CD14-positive monocyte (primary cell): ENCODE data around the gene MAP2K5. TPM values are rescaled to one million over a fixed set of nuclear protein-coding genes. Genes with fewer than 3 reads are reported as not detected.

Experiments used
- DNase-seq, 3 donors: peaks; one replicate each; pipeline ENCODE4 v3.0.0-alpha.2; 2011 to 2022
- H2AFZ ChIP-seq: 2 replicates; pipeline ENCODE4 v1.6.0; 2012; ENCODE audit warnings: mild to moderate bottlenecking, low read depth, low read length, inconsistent platforms; ENCODE audit not compliant: insufficient read depth, poor library complexity, severe bottlenecking
- H3K27ac ChIP-seq, 2 donors: 1 replicate in 1 of 2; 2 replicates in 1 of 2; pipeline ENCODE4 v1.5.1; 2012 to 2013; ENCODE audit warnings: low read length in 2 of 2, control low read depth in 1 of 2, inconsistent platforms in 1 of 2, low read depth in 1 of 2, mild to moderate bottlenecking in 1 of 2
- H3K27me3 ChIP-seq, 2 donors: one replicate each; pipeline versions ENCODE4 v1.6.0 to v1.6.1; 2011 to 2013; ENCODE audit warnings: low read length in 2 of 2; ENCODE audit not compliant: control insufficient read depth in 2 of 2, insufficient read depth in 2 of 2
- H3K36me3 ChIP-seq, 2 donors: replicated peaks in 1 of 2; 1 replicate in 1 of 2; 2 replicates in 1 of 2; pipeline versions ENCODE4 v1.5.1 to v1.6.1; 2012 to 2013; ENCODE audit warnings: low read length in 2 of 2, control low read depth in 1 of 2, inconsistent platforms in 1 of 2, mild to moderate bottlenecking in 1 of 2; ENCODE audit not compliant: insufficient read depth in 2 of 2, control insufficient read depth in 1 of 2
- H3K4me1 ChIP-seq, 2 donors: 1 replicate in 1 of 2; 2 replicates in 1 of 2; pipeline versions ENCODE4 v1.5.1 to v1.6.1; 2012 to 2013; ENCODE audit warnings: low read length in 2 of 2, control low read depth in 1 of 2, inconsistent platforms in 1 of 2, mild to moderate bottlenecking in 1 of 2, moderate library complexity in 1 of 2; ENCODE audit not compliant: insufficient read depth in 2 of 2, control insufficient read depth in 1 of 2
- H3K4me2 ChIP-seq: replicated peaks from 2 replicates; pipeline ENCODE3; 2012; ENCODE audit warnings: low read length, moderate library complexity, mild to moderate bottlenecking; ENCODE audit not compliant: poor library complexity, severe bottlenecking; ENCODE audit errors: extremely low read depth
- H3K4me3 ChIP-seq, 3 experiments: fragments of 200-600 bp in 1 of 3; sonication (generic) in 1 of 3; replicated peaks in 1 of 3; 1 replicate in 2 of 3; 2 replicates in 1 of 3; pipeline ENCODE4 v1.5.1; 2011 to 2013; ENCODE audit warnings: low read length in 3 of 3, mild to moderate bottlenecking in 3 of 3, control low read depth in 2 of 3, low read depth in 2 of 3, inconsistent platforms in 1 of 3, moderate library complexity in 1 of 3
- H3K79me2 ChIP-seq: 2 replicates; pipeline ENCODE4 v1.6.0; 2012; ENCODE audit warnings: mild to moderate bottlenecking, control low read depth, inconsistent platforms, low read length, moderate library complexity; ENCODE audit not compliant: insufficient read depth
- H3K9ac ChIP-seq: 2 replicates; pipeline ENCODE4 v1.6.0; 2017; ENCODE audit warnings: low read length, mild to moderate bottlenecking; ENCODE audit not compliant: insufficient read depth, poor library complexity, severe bottlenecking
- H3K9me3 ChIP-seq, 2 donors: replicated peaks in 1 of 2; 1 replicate in 1 of 2; 2 replicates in 1 of 2; pipeline versions ENCODE4 v1.5.1 to v1.6.1; 2012 to 2013; ENCODE audit warnings: low read length in 2 of 2, control low read depth in 1 of 2; ENCODE audit not compliant: control insufficient read depth in 1 of 2, insufficient read depth in 1 of 2
- H4K20me1 ChIP-seq: 2 replicates; pipeline ENCODE4 v1.6.0; 2012; ENCODE audit warnings: mild to moderate bottlenecking, low read length, control low read depth, moderate library complexity; ENCODE audit not compliant: insufficient read depth
- H3K27ac Mint-ChIP-seq, 7 donors: one replicate each; pipeline ENCODE4 v1.8.0; 2020; ENCODE audit warnings: mild to moderate bottlenecking in 7 of 7, mixed read lengths in 7 of 7, moderate library complexity in 6 of 7, inconsistent platforms in 2 of 7
- H3K27me3 Mint-ChIP-seq, 3 donors: one replicate each; pipeline ENCODE4 v1.8.0; 2021 to 2022; ENCODE audit warnings: low read depth in 3 of 3, mild to moderate bottlenecking in 3 of 3, mixed read lengths in 3 of 3, moderate library complexity in 3 of 3, inconsistent platforms in 1 of 3
- H3K36me3 Mint-ChIP-seq, 2 donors: one replicate each; pipeline ENCODE4 v1.8.0; 2020; ENCODE audit warnings: mixed read lengths in 2 of 2, inconsistent platforms in 1 of 2, mild to moderate bottlenecking in 1 of 2
- H3K4me1 Mint-ChIP-seq: one replicate; pipeline ENCODE4 v1.8.0; 2020; ENCODE audit warnings: mild to moderate bottlenecking, mixed read lengths
- H3K4me3 Mint-ChIP-seq, 2 donors: one replicate each; pipeline ENCODE4 v1.8.0; 2020; ENCODE audit warnings: mild to moderate bottlenecking in 2 of 2, mixed read lengths in 2 of 2, moderate library complexity in 1 of 2
- H3K9me3 Mint-ChIP-seq, 7 donors: one replicate each; pipeline ENCODE4 v1.8.0; 2020 to 2022; ENCODE audit warnings: mixed read lengths in 7 of 7, mild to moderate bottlenecking in 6 of 7, moderate library complexity in 6 of 7, inconsistent platforms in 2 of 7
- CTCF ChIP-seq: fragments of 200-600 bp; IDR thresholded peaks from one replicate; pipeline ENCODE4 v1.8.0; 2022; ENCODE audit warnings: antibody characterized with exemption, mild to moderate bottlenecking
- WGBS: methylation state at CpG from one replicate; pipeline ENCODE4 v1.1.5; 2013; ENCODE audit warnings: missing lambda C conversion rate; ENCODE audit not compliant: insufficient coverage; 5-methylcytosine and 5-hydroxymethylcytosine counted together
- intact Hi-C, 2 donors: fragments of 100-400 bp; cut with micrococcal nuclease; formaldehyde crosslinking; loops; one replicate each; pipeline versions ENCODE4 v1.15.0 to v1.15.1; 2023
- polyA plus RNA-seq, 3 donors: library from polyadenylated mRNA; depleted of rRNA in 1 of 3; unstranded in 2 of 3; stranded (reverse) in 1 of 3; fragments of 300-500 nt in 2 of 3; fragments of >200 nt in 1 of 3; fragmentation: Illumina TruSeq in 2 of 3; gene quantifications; 1 replicate in 2 of 3; 2 replicates in 1 of 3; pipeline ENCODE4 v1.2.3, GENCODE V29; 2012 to 2021

Gene MAP2K5
- polyA plus RNA-seq, 3 donors: 10.2 to 11.3 (median 10.6) TPM

- Histone ChIP-seq H3K27me3 (no peaks in the 10 kb centered on the region), H3K36me3 (peaks cover 2 to 5% of the 10 kb centered on the region in 2 donors), H2AFZ (no peak overlapping the region), H3K4me3 (no peak overlapping the region), H3K27ac (no peak overlapping the region), H4K20me1 (no peaks in the 10 kb centered on the region), H3K4me2 (no peak overlapping the region), H3K9ac (no peak overlapping the region), H3K79me2 (no peaks in the 10 kb centered on the region), H3K4me1 (no peaks in the 10 kb centered on the region), H3K9me3 (no peaks in the 10 kb centered on the region)
- no peak for DNase-seq
- Mint-ChIP-seq H3K27ac (no peak overlapping the region), H3K4me3 (no peak overlapping the region), H3K27me3 (peaks cover 0 to 4% (median 0%) of the 10 kb centered on the region in 3 donors), H3K9me3 (no peaks in the 10 kb centered on the region), H3K36me3 (peaks cover 13 to 16% of the 10 kb centered on the region in 2 donors), H3K4me1 (no peaks in the 10 kb centered on the region)
- no CpG with 5 or more reads among the region's 2 CpGs for WGBS
- intact Hi-C loops: no loop called here
- TF ChIP-seq CTCF: no peak
Measured at GRCh38 chr15:67608638-67608959, 66.1 kb downstream of the MAP2K5 start.

- Mint-ChIP-seq H3K9me3 (no peaks in the 10 kb centered on the region), H3K36me3 (peaks cover 13 to 16% of the 10 kb centered on the region in 2 donors), H3K4me3 (no peak overlapping the region), H3K27me3 (peaks cover 0 to 1% (median 0%) of the 10 kb centered on the region in 3 donors), H3K4me1 (no peaks in the 10 kb centered on the region), H3K27ac (peak overlapping the region in 2 of 7 donors; percentile 50 to 59)
- H3K9me3 ChIP-seq: no peaks in the 10 kb centered on the region
- H3K27me3 ChIP-seq: no peaks in the 10 kb centered on the region
- intact Hi-C loops: no loop called here
- no peaks in the 10 kb centered on the region for H3K79me2 ChIP-seq
- H3K4me2 ChIP-seq: no peak overlapping the region
- no peak overlapping the region for H3K27ac ChIP-seq
- no peak for TF ChIP-seq CTCF
- no peak overlapping the region for H3K4me3 ChIP-seq
- H3K4me1 ChIP-seq: no peaks in the 10 kb centered on the region
- H2AFZ ChIP-seq: no peak overlapping the region
- peaks cover 0 to 5% of the 10 kb centered on the region in 2 donors for H3K36me3 ChIP-seq
- 100% methylated on average over 2 of the region's 6 CpGs for WGBS
- no peak for DNase-seq
- no peak overlapping the region for H3K9ac ChIP-seq
- no peaks in the 10 kb centered on the region for H4K20me1 ChIP-seq
Measured at GRCh38 chr15:67611370-67612369, 69.2 kb downstream of the MAP2K5 start.
